VCaP (cell line): ENCODE data around the gene SNHG17.

Source experiments
- H3K27ac ChIP-seq: fragments of 450-650 bp; 2 replicates; pipeline ENCODE4 v1.5.1; 2017
- CTCF ChIP-seq: fragments of 450-650 bp; conservative IDR thresholded peaks from 2 replicates; pipeline ENCODE4 v1.5.1; 2017; ENCODE audit warnings: mild to moderate bottlenecking, moderate library complexity

Gene SNHG17

GRCh38 chr20:38373231-38373867, 61.8 kb downstream of the SNHG17 start:
- TF ChIP-seq CTCF = no peak
- no peak overlapping the region for H3K27ac ChIP-seq

GRCh38 chr20:38372806-38373205, 62.3 kb downstream of the SNHG17 start:
- no peak overlapping the region for H3K27ac ChIP-seq
- TF ChIP-seq CTCF = no peak
